ENCODE results near the gene ZNF845.
"Not testable (repeated sequence)": the region's sequence is repeated elsewhere in the genome, so short reads cannot be mapped to it uniquely, and the experiment has no call there.

ZNF845 gene

GRCh38 chr19:53381376-53381775, 47.8 kb downstream of the ZNF845 start:
- DNase-seq (ENCODE audit: low read depth in 2 of 2) = no peak

DNA sequence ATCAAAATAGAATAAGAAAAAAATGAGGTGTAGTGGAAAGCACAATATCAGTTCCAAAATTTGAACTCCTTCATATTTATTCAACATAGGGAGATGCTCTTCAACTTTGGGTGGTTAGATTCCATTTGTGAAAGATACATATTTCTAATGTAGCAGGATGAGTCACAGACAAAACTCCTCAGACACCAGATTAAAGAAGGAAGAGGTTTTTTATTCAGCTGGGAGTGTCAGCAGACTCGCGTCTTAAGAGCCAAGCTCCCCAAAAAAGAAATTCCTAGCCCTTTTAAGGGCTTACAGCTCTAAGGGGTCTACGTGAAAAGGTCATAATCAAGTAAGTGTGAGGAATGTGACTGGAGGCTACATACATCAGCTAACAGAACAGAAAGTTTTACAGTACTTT, 54.6 kb downstream of the ZNF845 start:
- no peak for DNase-seq (ENCODE audit: low read depth in 2 of 2)

- no peak for DNase-seq (ENCODE audit: low read depth in 2 of 2)
These were observed 55.4 kb downstream of the ZNF845 start for GRCh38 chr19:53388904-53389303.

GRCh38 chr19:53389571-53389970, 56.0 kb downstream of the ZNF845 start:
- DNase-seq (ENCODE audit: low read depth in 2 of 2) = no peak

GRCh38 chr19:53389978-53390377, 56.4 kb downstream of the ZNF845 start:
- DNase-seq (ENCODE audit: low read depth in 2 of 2) = no peak

GRCh38 chr19:53394522-53394973, 61.0 kb downstream of the ZNF845 start:
- no peak for DNase-seq (ENCODE audit: low read depth in 2 of 2)

DNA sequence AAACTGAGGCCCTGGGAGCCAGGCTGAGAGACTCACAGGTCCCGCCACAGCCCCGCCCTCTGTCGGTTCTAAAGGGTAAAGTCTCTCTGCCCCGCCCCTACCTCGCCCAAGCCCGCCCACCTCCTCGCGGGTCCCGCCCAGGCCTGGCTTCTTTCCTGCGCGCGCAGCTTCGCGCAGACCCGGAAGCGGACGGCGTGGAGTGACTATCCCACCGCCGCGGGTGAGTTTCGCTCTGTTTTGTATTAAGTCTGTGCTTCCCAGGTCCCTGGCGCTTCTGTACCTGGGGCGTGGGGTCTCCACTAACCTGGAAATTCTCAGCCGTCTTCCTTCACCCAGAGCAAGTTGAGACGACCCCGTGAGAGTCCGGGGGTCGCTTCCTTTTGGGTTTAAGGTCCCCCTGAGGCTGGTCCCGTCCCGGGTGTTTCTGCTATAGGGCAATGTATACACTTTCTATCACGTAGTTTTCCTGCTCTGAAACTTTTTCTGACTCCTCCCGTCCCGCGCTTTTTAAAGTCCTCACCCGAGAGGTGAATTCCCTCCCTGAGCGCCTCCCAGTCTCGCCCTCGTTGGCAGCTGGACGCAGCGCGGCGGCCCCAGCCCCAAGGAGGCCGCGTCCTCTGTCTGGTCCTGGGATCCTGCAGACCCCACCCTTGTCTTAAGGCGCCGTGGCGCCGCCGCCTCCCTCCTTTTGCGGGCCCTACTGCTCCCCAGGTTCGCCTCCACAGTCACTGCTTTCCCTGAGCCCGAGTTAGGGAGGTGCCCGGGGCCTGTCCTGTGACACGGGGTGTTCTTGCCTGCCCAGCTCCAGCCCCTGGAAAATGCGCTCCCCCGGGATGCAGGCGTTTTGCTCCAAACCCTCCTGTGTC, 61.7 kb downstream of the ZNF845 start, which contains the start of gene ZNF765:
TSS of gene ZNF765 (plus strand) at position 176 of the 866 bp plus-strand sequence. CDS start 2,867 bp downstream, outside the sequence.
- DNase-seq (ENCODE audit: low read depth in 2 of 2) = peak; percentile 92 to 95

DNA sequence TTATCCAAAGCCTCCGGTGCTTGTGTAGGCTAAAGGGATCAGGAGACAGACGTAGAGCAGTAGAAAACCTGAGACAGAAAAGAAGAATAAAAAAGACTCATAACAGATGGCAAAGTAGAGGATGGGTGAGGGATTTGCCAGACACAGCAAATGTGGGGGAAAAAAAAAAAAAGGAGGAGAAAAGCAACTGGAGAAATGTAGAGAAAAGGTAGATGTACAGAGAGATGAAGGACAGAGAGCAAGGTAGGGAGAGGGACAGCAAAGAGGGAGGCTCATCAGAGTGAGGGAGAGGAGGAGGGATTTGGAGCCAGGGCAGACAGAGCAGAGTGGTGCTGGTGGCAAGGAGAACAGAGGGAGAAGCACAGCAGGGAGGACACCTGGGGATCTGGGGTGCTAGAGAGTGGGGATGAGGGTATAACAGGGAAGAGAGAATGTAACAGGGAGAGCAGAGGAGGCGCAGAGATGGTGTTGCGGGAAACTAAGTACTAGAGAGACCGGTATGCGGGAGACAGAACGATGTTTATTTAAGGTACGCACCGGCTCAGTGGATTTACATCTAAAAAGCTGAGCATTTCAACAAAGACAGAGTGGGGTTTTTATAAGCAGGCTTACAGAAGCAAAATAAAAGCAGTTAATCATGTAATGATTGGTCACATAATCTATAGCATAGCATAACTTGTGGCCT, 62.4 kb downstream of the ZNF845 start:
- not testable (repeated sequence) for DNase-seq (ENCODE audit: low read depth in 2 of 2)

GRCh38 chr19:53396525-53396868, 62.9 kb downstream of the ZNF845 start:
- DNase-seq (ENCODE audit: low read depth in 2 of 2) = no peak

DNA sequence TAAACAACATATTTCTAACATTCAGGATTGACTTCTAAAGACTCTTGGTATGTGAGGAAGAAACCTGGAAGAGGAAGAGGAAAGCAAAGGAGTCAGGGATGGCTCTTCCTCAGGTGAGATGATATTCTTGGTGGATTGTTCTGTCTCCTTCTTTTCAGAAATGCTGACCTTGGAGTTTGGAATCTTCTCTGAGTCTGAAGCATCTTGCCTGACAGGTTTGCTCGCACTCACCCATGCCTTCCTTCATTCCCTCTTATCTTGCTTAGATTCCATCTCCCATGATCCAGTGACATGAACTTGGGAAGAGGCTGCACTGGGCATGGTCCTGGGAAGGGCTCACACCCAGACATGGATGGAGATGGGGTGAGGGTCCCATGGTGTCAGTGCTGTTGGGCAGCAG, 64.4 kb downstream of the ZNF845 start:
- DNase-seq (ENCODE audit: low read depth in 2 of 2) = not testable (repeated sequence)
